Measurements from ENCODE around the gene ZNF446.

GRCh38 chr19:58498316-58499020, 22.3 kb downstream of the ZNF446 start:
- TF ChIP-seq CTCF (IDR thresholded peaks at IDR 0.05 in 8 of 11, conservative IDR thresholded peaks at IDR 0.05 in 3 of 11) (no peak), POLR2AphosphoS5 (IDR thresholded peaks at IDR 0.05) (no peak), POLR2A (IDR thresholded peaks at IDR 0.05) (no peak)
